SK-N-SH treated with all-trans-retinoic acid at 6 μM for 48 hours (cell line): ENCODE data around the gene IQSEC2.

Experiments used
- ATAC-seq: fragments of 200-7000 bp; cut with Tn5 transposase; 3 replicates; pipeline ENCODE4 v1.9.1; 2020; ENCODE audit warnings: mild to moderate bottlenecking, moderate library complexity
- ARNTL ChIP-seq: fragments of 450-650 bp; formaldehyde crosslinking; IDR thresholded peaks from 2 replicates; pipeline ENCODE4 v1.5.0; 2020; ENCODE audit warnings: low read depth, mild to moderate bottlenecking, moderate library complexity, borderline replicate concordance
- BACH2 ChIP-seq: fragments of 250-450 bp; sonication (Bioruptor Pico); IDR thresholded peaks from 2 replicates; pipeline ENCODE4 v1.9.0; 2021; ENCODE audit warnings: mild to moderate bottlenecking, borderline replicate concordance
- CSDC2 ChIP-seq: fragments of 250-450 bp; sonication (Bioruptor Pico); IDR thresholded peaks from 2 replicates; pipeline ENCODE4 v1.5.0; 2020; ENCODE audit warnings: mild to moderate bottlenecking, moderate library complexity
- ESRRG ChIP-seq: fragments of 250-450 bp; sonication (Bioruptor Pico); IDR thresholded peaks from 2 replicates; pipeline ENCODE4 v1.6.1; 2021; ENCODE audit warnings: mild to moderate bottlenecking
- GLIS3 ChIP-seq: fragments of 250-450 bp; sonication (Bioruptor Pico); IDR thresholded peaks from 2 replicates; pipeline ENCODE4 v1.5.0; 2020; ENCODE audit warnings: mild to moderate bottlenecking, moderate library complexity
- ISL1 ChIP-seq: fragments of 250-450 bp; sonication (Bioruptor Pico); IDR thresholded peaks from 2 replicates; pipeline ENCODE4 v2.1.2; 2022; ENCODE audit warnings: mild to moderate bottlenecking, moderate library complexity
- OSR1 ChIP-seq: fragments of 250-450 bp; sonication (Bioruptor Pico); IDR thresholded peaks from 2 replicates; pipeline ENCODE4 v1.8.0; 2022; ENCODE audit warnings: moderate library complexity, mild to moderate bottlenecking, inconsistent platforms
- PPARA ChIP-seq: fragments of 250-450 bp; sonication (Bioruptor Pico); IDR thresholded peaks from 2 replicates; pipeline ENCODE4 v1.5.0; 2020; ENCODE audit warnings: mild to moderate bottlenecking, borderline replicate concordance
- RARB ChIP-seq: fragments of 250-450 bp; sonication (Bioruptor Pico); IDR thresholded peaks from 2 replicates; pipeline ENCODE4 v1.8.0; 2021; ENCODE audit warnings: mild to moderate bottlenecking, moderate library complexity
- SNAI2 ChIP-seq: fragments of 250-450 bp; sonication (Bioruptor Pico); IDR thresholded peaks from 2 replicates; pipeline ENCODE4 v1.5.0; 2020; ENCODE audit warnings: mild to moderate bottlenecking, moderate library complexity
- TOX ChIP-seq: fragments of 250-450 bp; sonication (Bioruptor Pico); IDR thresholded peaks from 2 replicates; pipeline ENCODE4 v1.8.0; 2021; ENCODE audit warnings: mild to moderate bottlenecking, moderate library complexity, borderline replicate concordance
- ZC3H10 ChIP-seq: fragments of 250-450 bp; sonication (Bioruptor Pico); IDR thresholded peaks from 2 replicates; pipeline ENCODE4 v1.5.1; 2021; ENCODE audit warnings: mild to moderate bottlenecking, moderate library complexity
- ZFP3 ChIP-seq: fragments of 250-450 bp; sonication (Bioruptor Pico); IDR thresholded peaks from 2 replicates; pipeline ENCODE4 v1.5.0; 2020; ENCODE audit warnings: mild to moderate bottlenecking, moderate library complexity
- ZFP30 ChIP-seq: fragments of 450-650 bp; formaldehyde crosslinking; IDR thresholded peaks from 2 replicates; pipeline ENCODE4 v1.5.0; 2022; ENCODE audit warnings: mild to moderate bottlenecking, moderate library complexity
- ZNF565 ChIP-seq: fragments of 450-650 bp; formaldehyde crosslinking; conservative IDR thresholded peaks from 2 replicates; pipeline ENCODE4 v1.5.0; 2020; ENCODE audit warnings: low read depth, mild to moderate bottlenecking, moderate library complexity
- ZNF70 ChIP-seq: fragments of 450-650 bp; formaldehyde crosslinking; IDR thresholded peaks from 2 replicates; pipeline ENCODE4 v1.5.0; 2020; ENCODE audit warnings: mild to moderate bottlenecking, moderate library complexity
- ZNF8 ChIP-seq: fragments of 450-650 bp; formaldehyde crosslinking; IDR thresholded peaks from 2 replicates; pipeline ENCODE4 v1.5.0; 2020; ENCODE audit warnings: mild to moderate bottlenecking, moderate library complexity
- TF ChIP-seq, protein P1 (sequence below): fragments of 250-450 bp; sonication (Bioruptor Pico); IDR thresholded peaks from 2 replicates; pipeline ENCODE4 v1.8.0; 2020; ENCODE audit warnings: mild to moderate bottlenecking, moderate library complexity, borderline replicate concordance
- TF ChIP-seq, protein P2 (sequence below): fragments of 250-450 bp; sonication (Bioruptor Pico); IDR thresholded peaks from 2 replicates; pipeline ENCODE4 v1.5.1; 2021; ENCODE audit warnings: mild to moderate bottlenecking, moderate library complexity
- TF ChIP-seq, protein P3 (sequence below): fragments of 250-450 bp; sonication (Bioruptor Pico); IDR thresholded peaks from 2 replicates; pipeline ENCODE4 v1.8.0; 2021; ENCODE audit warnings: low read depth, mild to moderate bottlenecking, moderate library complexity, borderline replicate concordance
- TF ChIP-seq, protein P4 (sequence below): fragments of 250-450 bp; sonication (Bioruptor Pico); IDR thresholded peaks from 2 replicates; pipeline ENCODE4 v1.5.0; 2020; ENCODE audit warnings: mild to moderate bottlenecking, moderate library complexity

The IQSEC2 gene

DNA sequence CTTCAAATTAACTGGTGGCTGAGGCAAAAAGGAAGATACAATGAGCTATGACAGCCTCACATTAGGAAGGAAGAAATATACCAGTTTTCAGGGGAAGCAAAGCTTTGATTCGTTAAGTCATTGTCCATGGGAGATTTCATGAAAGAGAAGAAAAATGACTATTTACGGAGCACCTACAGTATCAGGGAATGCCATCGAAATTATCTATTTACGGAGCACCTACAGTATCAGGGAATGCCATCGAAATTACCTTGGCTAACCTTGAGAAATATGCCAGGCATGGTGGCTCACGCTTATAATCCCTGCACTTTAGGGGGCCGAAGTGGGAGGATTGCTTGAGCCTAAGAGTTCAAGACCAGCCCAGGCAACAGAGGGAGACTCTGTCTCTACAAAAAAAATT, 28.5 kb upstream of the IQSEC2 start:
- no peak for ATAC-seq
- no peak for TF ChIP-seq GLIS3
- TF ChIP-seq, all 23 proteins: peak for 0

DNA sequence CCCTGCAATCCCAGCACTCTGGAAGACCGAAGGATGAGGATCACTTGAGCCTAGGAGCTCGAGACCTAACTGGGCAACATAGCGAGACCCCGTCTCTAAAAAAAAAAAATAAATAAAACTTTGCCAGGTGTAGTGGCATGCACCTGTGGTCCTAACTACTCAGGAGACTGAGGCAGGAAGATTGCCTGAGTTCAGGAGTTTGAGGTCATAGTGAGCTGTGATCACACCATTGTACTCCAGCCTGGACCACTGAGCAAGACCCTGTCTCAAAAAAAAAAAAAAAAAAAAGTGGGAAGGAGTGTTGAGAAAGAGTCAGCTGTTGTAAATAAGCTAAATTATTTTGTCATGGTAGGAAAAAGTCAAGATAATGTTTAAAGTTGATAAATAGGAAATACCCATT, 27.5 kb upstream of the IQSEC2 start:
- ATAC-seq: no peak
- TF ChIP-seq ZNF70 (CRISPR knock-in tag): no peak
- TF ChIP-seq, all 23 proteins: peak for 0

DNA sequence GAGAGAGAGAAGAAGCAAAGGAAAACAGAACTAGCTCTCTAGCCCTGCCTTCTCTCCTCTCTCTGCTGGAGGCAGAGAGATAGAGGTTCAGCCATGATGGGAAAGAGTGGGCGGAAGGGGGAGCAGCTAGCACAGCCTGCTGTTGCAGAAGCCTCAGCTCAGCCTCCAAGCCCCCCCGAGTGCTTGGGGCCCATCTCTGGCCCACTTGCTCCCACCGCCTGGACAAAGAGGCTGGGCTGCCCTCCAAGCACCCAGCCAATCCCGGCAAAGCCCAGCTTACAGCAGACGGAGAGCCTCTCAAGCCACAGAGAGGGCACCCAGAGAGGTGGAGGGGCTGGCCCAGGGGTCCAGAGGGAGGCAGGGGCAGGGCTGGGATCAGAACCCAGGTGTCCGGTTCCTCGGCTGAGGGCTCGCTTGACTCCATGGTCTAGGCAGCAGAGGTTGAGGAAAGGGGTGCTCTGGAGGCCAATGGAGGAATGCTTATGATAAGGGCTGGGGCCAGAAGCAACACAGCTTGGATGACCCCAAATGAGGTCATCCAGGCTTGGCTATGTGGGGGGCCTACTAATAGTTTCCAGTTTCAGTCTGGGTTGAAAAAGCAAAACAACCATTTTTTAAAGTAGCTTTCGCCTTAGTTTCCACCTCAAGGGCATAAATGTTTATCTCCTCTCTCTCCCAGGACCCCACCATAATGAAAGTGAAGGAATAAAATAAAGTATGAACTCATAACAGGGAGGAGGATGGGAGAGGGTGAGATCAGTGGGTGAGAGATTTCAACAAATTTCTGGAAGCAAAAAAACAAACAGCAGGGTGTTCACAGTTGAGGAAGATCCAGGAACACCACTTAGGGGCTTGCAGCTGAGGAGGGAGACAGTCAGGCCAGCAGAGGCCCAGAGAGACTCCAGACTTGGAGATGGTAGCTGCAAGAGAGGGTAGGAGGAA, 24.9 kb upstream of the IQSEC2 start:
- no peak for ATAC-seq
- TF ChIP-seq BACH2 (no peak), PPARA (CRISPR knock-in tag) (no peak), ISL1 (no peak), RARB (CRISPR knock-in tag) (no peak), ZNF8 (CRISPR knock-in tag) (no peak), ZC3H10 (no peak), ARNTL (CRISPR knock-in tag) (no peak), TOX (CRISPR knock-in tag) (no peak), CSDC2 (no peak)

DNA sequence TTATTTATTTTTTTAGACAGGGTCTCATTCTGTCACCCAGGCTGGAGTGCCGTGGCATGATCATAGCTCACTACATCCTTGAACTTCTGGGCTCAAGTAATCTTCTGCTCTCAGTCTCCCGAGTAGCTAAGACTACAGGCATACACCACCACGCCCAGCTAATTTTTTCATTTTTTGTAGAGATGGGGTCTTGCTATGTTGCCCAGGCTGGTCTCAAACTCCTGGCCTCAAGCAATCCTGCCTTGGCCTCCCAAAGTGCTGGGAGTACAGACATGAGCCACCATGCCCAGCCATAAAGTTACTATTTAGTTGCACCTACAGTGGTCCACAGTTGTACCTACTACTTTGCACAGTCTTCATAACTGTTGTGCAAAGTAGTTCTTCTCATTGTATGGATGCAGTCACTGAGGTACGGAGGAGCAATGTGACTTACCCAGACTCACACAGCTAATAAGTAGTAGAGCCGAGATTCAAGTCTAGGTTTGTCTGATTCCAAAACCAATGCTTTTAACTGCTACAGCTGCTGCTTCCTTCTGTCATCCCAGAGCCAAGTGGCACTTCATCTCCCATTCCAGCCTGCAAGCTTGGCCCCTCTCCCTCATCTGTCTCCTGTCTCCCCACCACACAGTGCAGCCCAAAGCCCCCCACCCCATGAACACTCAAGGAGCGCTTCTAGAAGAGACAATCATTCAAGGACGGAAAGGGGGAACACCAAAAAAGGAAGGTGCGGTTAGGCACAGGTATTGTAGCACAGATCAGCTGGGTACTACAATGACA, 24.0 kb upstream of the IQSEC2 start:
- no peak for ATAC-seq
- TF ChIP-seq ZC3H10 (no peak), SNAI2 (no peak), ESRRG (CRISPR knock-in tag) (no peak), OSR1 (CRISPR knock-in tag) (no peak), TOX (CRISPR knock-in tag) (no peak), ZNF70 (CRISPR knock-in tag) (no peak), RARB (CRISPR knock-in tag) (no peak), ZFP30 (CRISPR knock-in tag) (no peak), ISL1 (no peak), ZNF565 (CRISPR knock-in tag) (no peak), GLIS3 (no peak), CSDC2 (no peak)
- TF ChIP-seq, protein P1, sequence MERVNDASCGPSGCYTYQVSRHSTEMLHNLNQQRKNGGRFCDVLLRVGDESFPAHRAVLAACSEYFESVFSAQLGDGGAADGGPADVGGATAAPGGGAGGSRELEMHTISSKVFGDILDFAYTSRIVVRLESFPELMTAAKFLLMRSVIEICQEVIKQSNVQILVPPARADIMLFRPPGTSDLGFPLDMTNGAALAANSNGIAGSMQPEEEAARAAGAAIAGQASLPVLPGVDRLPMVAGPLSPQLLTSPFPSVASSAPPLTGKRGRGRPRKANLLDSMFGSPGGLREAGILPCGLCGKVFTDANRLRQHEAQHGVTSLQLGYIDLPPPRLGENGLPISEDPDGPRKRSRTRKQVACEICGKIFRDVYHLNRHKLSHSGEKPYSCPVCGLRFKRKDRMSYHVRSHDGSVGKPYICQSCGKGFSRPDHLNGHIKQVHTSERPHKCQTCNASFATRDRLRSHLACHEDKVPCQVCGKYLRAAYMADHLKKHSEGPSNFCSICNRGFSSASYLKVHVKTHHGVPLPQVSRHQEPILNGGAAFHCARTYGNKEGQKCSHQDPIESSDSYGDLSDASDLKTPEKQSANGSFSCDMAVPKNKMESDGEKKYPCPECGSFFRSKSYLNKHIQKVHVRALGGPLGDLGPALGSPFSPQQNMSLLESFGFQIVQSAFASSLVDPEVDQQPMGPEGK: no peak
- TF ChIP-seq, protein P2, sequence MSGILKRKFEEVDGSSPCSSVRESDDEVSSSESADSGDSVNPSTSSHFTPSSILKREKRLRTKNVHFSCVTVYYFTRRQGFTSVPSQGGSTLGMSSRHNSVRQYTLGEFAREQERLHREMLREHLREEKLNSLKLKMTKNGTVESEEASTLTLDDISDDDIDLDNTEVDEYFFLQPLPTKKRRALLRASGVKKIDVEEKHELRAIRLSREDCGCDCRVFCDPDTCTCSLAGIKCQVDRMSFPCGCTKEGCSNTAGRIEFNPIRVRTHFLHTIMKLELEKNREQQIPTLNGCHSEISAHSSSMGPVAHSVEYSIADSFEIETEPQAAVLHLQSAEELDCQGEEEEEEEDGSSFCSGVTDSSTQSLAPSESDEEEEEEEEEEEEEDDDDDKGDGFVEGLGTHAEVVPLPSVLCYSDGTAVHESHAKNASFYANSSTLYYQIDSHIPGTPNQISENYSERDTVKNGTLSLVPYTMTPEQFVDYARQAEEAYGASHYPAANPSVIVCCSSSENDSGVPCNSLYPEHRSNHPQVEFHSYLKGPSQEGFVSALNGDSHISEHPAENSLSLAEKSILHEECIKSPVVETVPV: no peak
- TF ChIP-seq, protein P3, sequence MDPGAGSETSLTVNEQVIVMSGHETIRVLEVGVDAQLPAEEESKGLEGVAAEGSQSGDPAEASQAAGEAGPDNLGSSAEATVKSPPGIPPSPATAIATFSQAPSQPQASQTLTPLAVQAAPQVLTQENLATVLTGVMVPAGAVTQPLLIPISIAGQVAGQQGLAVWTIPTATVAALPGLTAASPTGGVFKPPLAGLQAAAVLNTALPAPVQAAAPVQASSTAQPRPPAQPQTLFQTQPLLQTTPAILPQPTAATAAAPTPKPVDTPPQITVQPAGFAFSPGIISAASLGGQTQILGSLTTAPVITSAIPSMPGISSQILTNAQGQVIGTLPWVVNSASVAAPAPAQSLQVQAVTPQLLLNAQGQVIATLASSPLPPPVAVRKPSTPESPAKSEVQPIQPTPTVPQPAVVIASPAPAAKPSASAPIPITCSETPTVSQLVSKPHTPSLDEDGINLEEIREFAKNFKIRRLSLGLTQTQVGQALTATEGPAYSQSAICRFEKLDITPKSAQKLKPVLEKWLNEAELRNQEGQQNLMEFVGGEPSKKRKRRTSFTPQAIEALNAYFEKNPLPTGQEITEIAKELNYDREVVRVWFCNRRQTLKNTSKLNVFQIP (CRISPR knock-in tag): no peak

DNA sequence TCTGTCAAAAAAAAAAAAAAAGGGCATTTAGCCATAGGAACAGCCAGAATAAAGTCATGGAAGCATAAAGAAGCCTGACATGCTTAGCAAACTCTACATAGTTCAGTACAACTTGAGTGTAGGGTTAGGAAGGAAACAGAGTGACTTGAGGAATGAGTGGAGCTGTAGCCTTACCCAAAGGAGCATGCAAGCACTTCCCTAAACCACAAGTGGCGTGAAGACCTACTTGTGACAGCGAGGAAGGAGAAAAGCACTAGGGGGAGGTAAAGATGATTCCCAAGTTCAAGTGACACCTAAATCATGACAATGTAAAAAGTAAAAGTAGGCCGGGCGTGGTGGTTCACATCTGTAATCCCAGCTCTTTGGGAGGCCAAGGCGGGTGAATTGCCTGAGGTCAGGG, 21.8 kb upstream of the IQSEC2 start:
- no peak for ATAC-seq
- TF ChIP-seq, protein P2: no peak
- TF ChIP-seq RARB (CRISPR knock-in tag) (no peak), PPARA (CRISPR knock-in tag) (no peak), ZNF70 (CRISPR knock-in tag) (no peak), ZFP3 (CRISPR knock-in tag) (no peak), ZFP30 (CRISPR knock-in tag) (no peak), ARNTL (CRISPR knock-in tag) (no peak), OSR1 (CRISPR knock-in tag) (no peak), BACH2 (no peak), ZNF565 (CRISPR knock-in tag) (no peak)
- TF ChIP-seq, protein P4, sequence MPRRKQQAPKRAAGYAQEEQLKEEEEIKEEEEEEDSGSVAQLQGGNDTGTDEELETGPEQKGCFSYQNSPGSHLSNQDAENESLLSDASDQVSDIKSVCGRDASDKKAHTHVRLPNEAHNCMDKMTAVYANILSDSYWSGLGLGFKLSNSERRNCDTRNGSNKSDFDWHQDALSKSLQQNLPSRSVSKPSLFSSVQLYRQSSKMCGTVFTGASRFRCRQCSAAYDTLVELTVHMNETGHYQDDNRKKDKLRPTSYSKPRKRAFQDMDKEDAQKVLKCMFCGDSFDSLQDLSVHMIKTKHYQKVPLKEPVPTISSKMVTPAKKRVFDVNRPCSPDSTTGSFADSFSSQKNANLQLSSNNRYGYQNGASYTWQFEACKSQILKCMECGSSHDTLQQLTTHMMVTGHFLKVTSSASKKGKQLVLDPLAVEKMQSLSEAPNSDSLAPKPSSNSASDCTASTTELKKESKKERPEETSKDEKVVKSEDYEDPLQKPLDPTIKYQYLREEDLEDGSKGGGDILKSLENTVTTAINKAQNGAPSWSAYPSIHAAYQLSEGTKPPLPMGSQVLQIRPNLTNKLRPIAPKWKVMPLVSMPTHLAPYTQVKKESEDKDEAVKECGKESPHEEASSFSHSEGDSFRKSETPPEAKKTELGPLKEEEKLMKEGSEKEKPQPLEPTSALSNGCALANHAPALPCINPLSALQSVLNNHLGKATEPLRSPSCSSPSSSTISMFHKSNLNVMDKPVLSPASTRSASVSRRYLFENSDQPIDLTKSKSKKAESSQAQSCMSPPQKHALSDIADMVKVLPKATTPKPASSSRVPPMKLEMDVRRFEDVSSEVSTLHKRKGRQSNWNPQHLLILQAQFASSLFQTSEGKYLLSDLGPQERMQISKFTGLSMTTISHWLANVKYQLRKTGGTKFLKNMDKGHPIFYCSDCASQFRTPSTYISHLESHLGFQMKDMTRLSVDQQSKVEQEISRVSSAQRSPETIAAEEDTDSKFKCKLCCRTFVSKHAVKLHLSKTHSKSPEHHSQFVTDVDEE: no peak
- TF ChIP-seq, protein P1: no peak
